Right atrium auricular region (tissue), 2 donors: ENCODE data around the gene FLNC. TPM values are rescaled to one million over a fixed set of nuclear protein-coding genes. Genes with fewer than 3 reads are reported as not detected.

Experiments used
- DNase-seq: peaks from one replicate; pipeline ENCODE4 v3.0.0-alpha.2; 2019; ENCODE audit warnings: low spot score
- H3K27ac ChIP-seq, 2 donors: fragments of 200-600 bp; sonication (generic); 1 replicate in 1 of 2; 2 replicates in 1 of 2; pipeline ENCODE4 v1.5.1; 2016 to 2019
- H3K27me3 ChIP-seq, 2 donors: fragments of 200-600 bp; sonication (generic); one replicate each; pipeline versions ENCODE4 v1.5.1 to v1.6.0; 2017 to 2019
- H3K36me3 ChIP-seq: fragments of 200-600 bp; sonication (generic); one replicate; pipeline ENCODE4 v1.5.1; 2016
- H3K4me1 ChIP-seq, 2 donors: fragments of 200-600 bp; sonication (generic); one replicate each; pipeline versions ENCODE4 v1.5.1 to v1.6.0; 2017 to 2019
- H3K4me3 ChIP-seq, 2 donors: fragments of 200-600 bp; sonication (generic); 1 replicate in 1 of 2; 2 replicates in 1 of 2; pipeline ENCODE4 v1.5.1; 2017 to 2019; ENCODE audit warnings: mild to moderate bottlenecking in 1 of 2, moderate library complexity in 1 of 2
- H3K9me3 ChIP-seq, 2 donors: fragments of 200-600 bp; sonication (generic); one replicate each; pipeline ENCODE4 v1.5.1; 2019
- CTCF ChIP-seq, 2 donors: fragments of 200-600 bp; sonication (generic); IDR thresholded peaks; one replicate each; pipeline ENCODE4 v1.5.1; 2019; ENCODE audit warnings: antibody characterized with exemption in 2 of 2
- total RNA-seq, 2 donors: library from RNA; depleted of rRNA; stranded (reverse); fragments of >200 nt; gene quantifications; one replicate each; pipeline ENCODE4 v1.1.0, GENCODE V29; 2016

FLNC gene
- total RNA-seq, 2 donors from 2014 or later, result 215 to 646 TPM

- peak overlapping the region; percentile 49 to 61 for H3K4me3 ChIP-seq
- TF ChIP-seq CTCF (IDR thresholded peaks at IDR 0.05), result no peak
- H3K9me3 ChIP-seq, result no peaks in the 10 kb centered on the region
- peaks cover 9% of the 10 kb centered on the region for H3K36me3 ChIP-seq
- H3K27ac ChIP-seq, result no peak overlapping the region
- peaks cover 0 to 27% of the 10 kb centered on the region in 2 donors for H3K4me1 ChIP-seq
- no peak for DNase-seq
- H3K27me3 ChIP-seq, result no peaks in the 10 kb centered on the region
These were observed 38.5 kb downstream of the FLNC start for GRCh38 chr7:128868624-128869137.

- Histone ChIP-seq H3K4me1 (peaks cover 0 to 21% of the 10 kb centered on the region in 2 donors), H3K27ac (no peak overlapping the region), H3K27me3 (no peaks in the 10 kb centered on the region), H3K9me3 (no peaks in the 10 kb centered on the region), H3K36me3 (peaks cover 9% of the 10 kb centered on the region), H3K4me3 (peak overlapping the region; percentile 49 to 61)
- DNase-seq, result no peak
- peak in 1 of 2 donors; percentile 25 for TF ChIP-seq CTCF (IDR thresholded peaks at IDR 0.05)
These were observed 39.1 kb downstream of the FLNC start for GRCh38 chr7:128869138-128869943.

- Histone ChIP-seq H3K4me1 (peaks cover 0 to 20% of the 10 kb centered on the region in 2 donors), H3K36me3 (peaks cover 6% of the 10 kb centered on the region), H3K4me3 (peak overlapping the region; percentile 49 to 61), H3K9me3 (no peaks in the 10 kb centered on the region), H3K27ac (no peak overlapping the region), H3K27me3 (no peaks in the 10 kb centered on the region)
- TF ChIP-seq CTCF (IDR thresholded peaks at IDR 0.05), result no peak
- DNase-seq, result no peak
These were observed 39.7 kb downstream of the FLNC start for GRCh38 chr7:128869944-128870285.

- Histone ChIP-seq H3K4me1 (peaks cover 0 to 20% of the 10 kb centered on the region in 2 donors), H3K4me3 (no peak overlapping the region), H3K36me3 (no peaks in the 10 kb centered on the region), H3K27me3 (no peaks in the 10 kb centered on the region), H3K27ac (no peak overlapping the region), H3K9me3 (no peaks in the 10 kb centered on the region)
- TF ChIP-seq CTCF (IDR thresholded peaks at IDR 0.05), result no peak
- no peak for DNase-seq
These were observed 40.8 kb downstream of the FLNC start for GRCh38 chr7:128871050-128871449.

- TF ChIP-seq CTCF (IDR thresholded peaks at IDR 0.05), result no peak
- Histone ChIP-seq H3K27ac (no peak overlapping the region), H3K9me3 (no peaks in the 10 kb centered on the region), H3K4me3 (no peak overlapping the region), H3K36me3 (no peaks in the 10 kb centered on the region), H3K4me1 (peaks cover 0 to 20% of the 10 kb centered on the region in 2 donors), H3K27me3 (no peaks in the 10 kb centered on the region)
- no peak for DNase-seq
These were observed 42.2 kb downstream of the FLNC start for GRCh38 chr7:128872394-128872824.
